Suprapubic skin (tissue), 4 donors: Measurements from ENCODE around the gene SRI.

Experiments
- EP300 ChIP-seq: sonication (generic); formaldehyde crosslinking; IDR thresholded peaks from one replicate; pipeline ENCODE4 v1.6.1; 2017; ENCODE audit warnings: antibody characterized with exemption
- POLR2AphosphoS5 ChIP-seq, 3 donors: sonication (generic); formaldehyde crosslinking; IDR thresholded peaks; one replicate each; pipeline ENCODE4 v1.6.1; 2017; ENCODE audit warnings: antibody characterized with exemption in 3 of 3
- TF ChIP-seq, protein P1 (sequence below), 2 donors: fragments of 200-600 bp in 1 of 2; fragments of 450-650 bp in 1 of 2; sonication (generic) in 1 of 2; IDR thresholded peaks; one replicate each; pipeline ENCODE4 v1.5.1; 2016 to 2019; ENCODE audit warnings: antibody characterized with exemption in 2 of 2, mild to moderate bottlenecking in 1 of 2, moderate library complexity in 1 of 2

GRCh38 chr7:88156356-88156755, 63.5 kb downstream of the SRI start:
- TF ChIP-seq, protein P1, sequence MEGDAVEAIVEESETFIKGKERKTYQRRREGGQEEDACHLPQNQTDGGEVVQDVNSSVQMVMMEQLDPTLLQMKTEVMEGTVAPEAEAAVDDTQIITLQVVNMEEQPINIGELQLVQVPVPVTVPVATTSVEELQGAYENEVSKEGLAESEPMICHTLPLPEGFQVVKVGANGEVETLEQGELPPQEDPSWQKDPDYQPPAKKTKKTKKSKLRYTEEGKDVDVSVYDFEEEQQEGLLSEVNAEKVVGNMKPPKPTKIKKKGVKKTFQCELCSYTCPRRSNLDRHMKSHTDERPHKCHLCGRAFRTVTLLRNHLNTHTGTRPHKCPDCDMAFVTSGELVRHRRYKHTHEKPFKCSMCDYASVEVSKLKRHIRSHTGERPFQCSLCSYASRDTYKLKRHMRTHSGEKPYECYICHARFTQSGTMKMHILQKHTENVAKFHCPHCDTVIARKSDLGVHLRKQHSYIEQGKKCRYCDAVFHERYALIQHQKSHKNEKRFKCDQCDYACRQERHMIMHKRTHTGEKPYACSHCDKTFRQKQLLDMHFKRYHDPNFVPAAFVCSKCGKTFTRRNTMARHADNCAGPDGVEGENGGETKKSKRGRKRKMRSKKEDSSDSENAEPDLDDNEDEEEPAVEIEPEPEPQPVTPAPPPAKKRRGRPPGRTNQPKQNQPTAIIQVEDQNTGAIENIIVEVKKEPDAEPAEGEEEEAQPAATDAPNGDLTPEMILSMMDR (IDR thresholded peaks at IDR 0.05) = no peak
- TF ChIP-seq EP300 (no peak), POLR2AphosphoS5 (IDR thresholded peaks at IDR 0.05) (no peak)
